SK-N-SH (cell line): Measurements from ENCODE around the gene NSUN2. TPM values are rescaled to one million over a fixed set of nuclear protein-coding genes. Genes with fewer than 3 reads are reported as not detected.

Source experiments
- CTCF ChIA-PET: fragments of 300-600, 350-600 bp; formaldehyde crosslinking; extraction: SDS; loops from one replicate; lab custom pipeline; 2021; lab: Yijun Ruan, JAX
- POLR2A ChIA-PET: fragments of 350-600 bp; sonication (Branson Sonifier 250); formaldehyde crosslinking; extraction: SDS; loops from one replicate; lab custom pipeline; 2020; ENCODE audit warnings: antibody characterized with exemption, inconsistent platforms; lab: Yijun Ruan, JAX
- DNase-seq: peaks from one replicate; pipeline ENCODE4 v3.0.0; 2012
- H2AFZ ChIP-seq: fragments of 200-600 bp; sonication (generic); 2 replicates; pipeline ENCODE4 v1.8.1; 2016; ENCODE audit warnings: antibody characterized with exemption, mild to moderate bottlenecking, low read depth
- H3F3A ChIP-seq: fragments of 200-600 bp; sonication (generic); replicated peaks from 2 replicates; pipeline ENCODE3; 2016; ENCODE audit warnings: antibody characterized with exemption, mild to moderate bottlenecking; ENCODE audit not compliant: insufficient read depth
- H3K27ac ChIP-seq, 2 experiments: fragments of 200-500 bp in 1 of 2; fragments of 200-600 bp in 1 of 2; sonication (Bioruptor generic) in 1 of 2; sonication (generic), shearing (Covaris generic) in 1 of 2; 2 replicates each; pipeline versions ENCODE4 v1.5.1 to v1.6.1; 2014 to 2016; ENCODE audit warnings: low read depth in 2 of 2, inconsistent platforms in 1 of 2, low read length in 1 of 2, mild to moderate bottlenecking in 1 of 2, mixed read lengths in 1 of 2
- H3K27me3 ChIP-seq: fragments of 200-600 bp; sonication (generic), shearing (Covaris generic); 2 replicates; pipeline ENCODE4 v1.6.1; 2016; ENCODE audit warnings: mixed run types; ENCODE audit not compliant: insufficient read depth
- H3K36me3 ChIP-seq, 2 experiments: fragments of 200-500 bp in 1 of 2; fragments of 200-600 bp in 1 of 2; sonication (Bioruptor generic) in 1 of 2; sonication (generic) in 1 of 2; replicated peaks in 1 of 2; 2 replicates each; pipeline versions ENCODE3 to v1.5.1; 2014 to 2016; ENCODE audit warnings: low read length in 1 of 2, mild to moderate bottlenecking in 1 of 2; ENCODE audit not compliant: insufficient read depth in 2 of 2, control insufficient read depth in 1 of 2
- H3K4me1 ChIP-seq, 2 experiments: fragments of 200-500 bp in 1 of 2; fragments of 200-600 bp in 1 of 2; sonication (Bioruptor generic) in 1 of 2; sonication (generic), shearing (Covaris generic) in 1 of 2; 2 replicates each; pipeline versions ENCODE4 v1.5.1 to v1.6.1; 2014 to 2016; ENCODE audit warnings: low read depth in 1 of 2, low read length in 1 of 2, mixed run types in 1 of 2; ENCODE audit not compliant: insufficient read depth in 2 of 2, control insufficient read depth in 1 of 2
- H3K4me2 ChIP-seq: fragments of 200-600 bp; sonication (generic), shearing (Covaris generic); 2 replicates; pipeline ENCODE4 v1.6.1; 2017; ENCODE audit warnings: mixed run types
- H3K4me3 ChIP-seq, 2 experiments: fragments of 200-500 bp in 1 of 2; fragments of 200-600 bp in 1 of 2; sonication (Bioruptor generic) in 1 of 2; sonication (generic), shearing (Covaris generic) in 1 of 2; 2 replicates each; pipeline versions ENCODE4 v1.5.1 to v1.8.1; 2014 to 2016; ENCODE audit warnings: low read depth in 2 of 2, inconsistent platforms in 1 of 2, low read length in 1 of 2, mild to moderate bottlenecking in 1 of 2, mixed read lengths in 1 of 2, moderate library complexity in 1 of 2
- H3K79me2 ChIP-seq: fragments of 200-600 bp; sonication (generic); 2 replicates; pipeline ENCODE4 v1.8.1; 2017; ENCODE audit warnings: mild to moderate bottlenecking; ENCODE audit not compliant: insufficient read depth
- H3K9ac ChIP-seq: fragments of 200-600 bp; sonication (generic); 2 replicates; pipeline ENCODE4 v1.6.1; 2017; ENCODE audit warnings: mixed run types
- H3K9me2 ChIP-seq: fragments of 200-600 bp; sonication (generic); 2 replicates; pipeline ENCODE4 v1.6.1; 2017; ENCODE audit warnings: mixed run types
- H3K9me3 ChIP-seq: fragments of 200-600 bp; sonication (generic); 2 replicates; pipeline ENCODE4 v1.6.1; 2017; ENCODE audit warnings: mixed run types, mild to moderate bottlenecking, moderate library complexity
- H4K20me1 ChIP-seq: fragments of 200-600 bp; sonication (generic); 2 replicates; pipeline ENCODE4 v1.6.1; 2017; ENCODE audit warnings: mild to moderate bottlenecking, mixed run types; ENCODE audit not compliant: insufficient read depth
- CTCF ChIP-seq: fragments of 200-600 bp; sonication (generic); IDR thresholded peaks from 2 replicates; pipeline ENCODE4 v1.6.1; 2017; ENCODE audit warnings: antibody characterized with exemption, mild to moderate bottlenecking, moderate library complexity
- ELF1 ChIP-seq: IDR thresholded peaks from 2 replicates; pipeline ENCODE4 v1.4.0; 2012
- FOXM1 ChIP-seq: IDR thresholded peaks from 2 replicates; pipeline ENCODE4 v1.4.0; 2012; ENCODE audit warnings: low read depth, mild to moderate bottlenecking
- IRF3 ChIP-seq: fragments of 150-350 bp; IDR thresholded peaks from 2 replicates; pipeline ENCODE4 v1.6.1; 2016; ENCODE audit warnings: mild to moderate bottlenecking, low read depth, low read length
- JUND ChIP-seq: IDR thresholded peaks from 2 replicates; pipeline ENCODE4 v1.4.0; 2012
- MXI1 ChIP-seq: IDR thresholded peaks from 2 replicates; pipeline ENCODE4 v1.6.1; 2012; ENCODE audit warnings: mild to moderate bottlenecking, low read depth, low read length, improper control_type of control experiment
- NFIC ChIP-seq: IDR thresholded peaks from 2 replicates; pipeline ENCODE4 v1.4.0; 2012; ENCODE audit warnings: borderline replicate concordance
- NRF1 ChIP-seq: IDR thresholded peaks from 2 replicates; pipeline ENCODE4 v1.6.1; 2012; ENCODE audit warnings: low read depth, mild to moderate bottlenecking, low read length
- POLR2AphosphoS5 ChIP-seq: IDR thresholded peaks from 2 replicates; pipeline ENCODE4 v1.6.1; 2012; ENCODE audit warnings: low read depth, low read length
- REST ChIP-seq: IDR thresholded peaks from 2 replicates; pipeline ENCODE4 v1.6.1; 2012; ENCODE audit warnings: mild to moderate bottlenecking, low read depth, low read length, moderate library complexity
- RFX5 ChIP-seq: IDR thresholded peaks from 2 replicates; pipeline ENCODE4 v1.6.1; 2012; ENCODE audit warnings: mild to moderate bottlenecking, improper control_type of control experiment, low read length
- SIN3A ChIP-seq: IDR thresholded peaks from 2 replicates; pipeline ENCODE4 v1.6.1; 2012; ENCODE audit warnings: low read depth, mild to moderate bottlenecking, low read length, moderate library complexity, borderline replicate concordance
- SMC3 ChIP-seq: IDR thresholded peaks from 2 replicates; pipeline ENCODE4 v1.6.1; 2012; ENCODE audit warnings: low read depth, low read length, improper control_type of control experiment
- TCF12 ChIP-seq: IDR thresholded peaks from 2 replicates; pipeline ENCODE4 v1.4.0; 2012
- USF2 ChIP-seq: fragments of 150-350 bp; IDR thresholded peaks from 2 replicates; pipeline ENCODE4 v1.6.1; 2017; ENCODE audit warnings: antibody characterized with exemption, low read length, low read depth, borderline replicate concordance
- YY1 ChIP-seq: IDR thresholded peaks from 2 replicates; pipeline ENCODE4 v1.4.0; 2012; ENCODE audit warnings: low read depth, mild to moderate bottlenecking
- WGBS: methylation state at CpG from one replicate; pipeline ENCODE4 v1.1.6; 2017; ENCODE audit warnings: low lambda C conversion rate; 5-methylcytosine and 5-hydroxymethylcytosine counted together
- polyA plus RNA-seq, 3 experiments: library from polyadenylated mRNA; depleted of rRNA; stranded (reverse); fragments of >200 nt; gene quantifications; 2 replicates each; pipeline ENCODE4 v1.2.3, GENCODE V29; 2012

The NSUN2 gene
- polyA plus RNA-seq, 1 of the 3 experiments (the other 2 are of a cell fraction) = 78.9 TPM

GRCh38 chr5:6602441-6602840 is 30.4 kb downstream of the NSUN2 start:
- H3K9me3 ChIP-seq = no peaks in the 10 kb centered on the region
- CTCF ChIA-PET = no interaction called here
- TF ChIP-seq RFX5 (no peak), NFIC (no peak), YY1 (no peak), JUND (no peak), ELF1 (no peak), SIN3A (no peak), FOXM1 (no peak), CTCF (no peak), NRF1 (no peak), IRF3 (no peak), SMC3 (no peak), REST (no peak)
- TF ChIP-seq, all 33 proteins: peak for 0
- Histone ChIP-seq H3K27ac (no peak overlapping the region), H3K36me3 (peaks cover 69 to 88% of the 10 kb centered on the region in 2 experiments), H3K4me3 (no peak overlapping the region), H4K20me1 (no peaks in the 10 kb centered on the region), H3K9ac (no peak overlapping the region), H3K4me2 (no peak overlapping the region), H2AFZ (no peak overlapping the region), H3K27me3 (no peaks in the 10 kb centered on the region), H3K4me1 (no peaks in the 10 kb centered on the region), H3K9me2 (no peaks in the 10 kb centered on the region), H3F3A (peaks cover 11% of the 10 kb centered on the region), H3K79me2 (no peaks in the 10 kb centered on the region)
- 79% methylated on average over 7 of the region's 7 CpGs for WGBS
- no peak for DNase-seq
- POLR2A ChIA-PET = no interaction called here

GRCh38 chr5:6601816-6602215 is 31.0 kb downstream of the NSUN2 start:
- no peaks in the 10 kb centered on the region for H3K27me3 ChIP-seq
- no peak overlapping the region for H3K4me2 ChIP-seq
- H3F3A ChIP-seq = peaks cover 11% of the 10 kb centered on the region
- H3K4me3 ChIP-seq = no peak overlapping the region
- H4K20me1 ChIP-seq = no peaks in the 10 kb centered on the region
- H3K79me2 ChIP-seq = no peaks in the 10 kb centered on the region
- H3K4me1 ChIP-seq = no peaks in the 10 kb centered on the region
- DNase-seq = no peak
- no peaks in the 10 kb centered on the region for H3K9me3 ChIP-seq
- H3K36me3 ChIP-seq = peaks cover 64 to 88% of the 10 kb centered on the region in 2 experiments
- POLR2A ChIA-PET = no interaction called here
- CTCF ChIA-PET = no interaction called here
- no peak overlapping the region for H3K9ac ChIP-seq
- 98% methylated on average over 8 of the region's 11 CpGs for WGBS
- no peaks in the 10 kb centered on the region for H3K9me2 ChIP-seq
- no peak overlapping the region for H2AFZ ChIP-seq
- no peak overlapping the region for H3K27ac ChIP-seq
- TF ChIP-seq POLR2AphosphoS5 = no peak
- TF ChIP-seq USF2 = no peak
- no peak for TF ChIP-seq TCF12
- TF ChIP-seq MXI1 = no peak
- TF ChIP-seq RFX5 = no peak
- TF ChIP-seq REST = no peak
